Activated CD4-positive, alpha-beta T cell treated with anti-CD3 and anti-CD28 coated beads for 24 hours (primary cell): ENCODE measurements around the gene RARB.

ENCODE experiments used
- DNase-seq, 2 donors: peaks; one replicate each; pipeline ENCODE4 v3.0.0-alpha.2; 2020; ENCODE audit warnings: low read depth in 2 of 2

RARB gene

DNA sequence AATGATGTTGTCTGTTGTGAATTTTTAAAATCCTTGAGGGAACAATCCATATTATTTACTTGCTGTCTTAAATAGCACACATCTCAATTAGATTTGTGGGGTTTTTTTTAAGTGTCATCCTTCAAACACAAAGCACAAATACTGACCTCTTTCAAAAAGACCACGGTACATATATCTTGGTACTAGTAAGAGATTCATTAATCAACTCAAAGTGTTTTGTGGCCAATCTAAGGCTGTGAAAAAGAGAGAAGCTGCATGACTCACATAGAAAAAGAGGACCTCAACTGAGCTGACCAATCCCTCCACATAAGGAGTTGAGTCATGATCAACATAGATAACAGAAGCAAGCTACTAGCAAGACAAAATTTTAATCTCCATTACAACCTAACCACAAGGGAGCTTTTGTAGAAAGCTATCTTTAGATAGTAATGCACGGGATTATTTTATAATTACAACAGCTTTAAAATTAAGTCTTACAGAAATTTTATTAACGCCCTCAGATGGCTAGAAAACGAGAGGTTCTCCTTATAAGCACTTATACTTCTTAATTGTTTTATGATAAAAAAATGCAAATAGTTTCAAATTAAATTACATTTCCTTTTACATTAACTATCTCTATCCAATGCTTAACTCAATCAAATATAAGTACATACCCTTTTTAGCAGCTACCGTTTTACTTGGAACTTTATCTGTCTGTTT is 176.2 kb downstream of the RARB start:
- DNase-seq, result no peak

DNA sequence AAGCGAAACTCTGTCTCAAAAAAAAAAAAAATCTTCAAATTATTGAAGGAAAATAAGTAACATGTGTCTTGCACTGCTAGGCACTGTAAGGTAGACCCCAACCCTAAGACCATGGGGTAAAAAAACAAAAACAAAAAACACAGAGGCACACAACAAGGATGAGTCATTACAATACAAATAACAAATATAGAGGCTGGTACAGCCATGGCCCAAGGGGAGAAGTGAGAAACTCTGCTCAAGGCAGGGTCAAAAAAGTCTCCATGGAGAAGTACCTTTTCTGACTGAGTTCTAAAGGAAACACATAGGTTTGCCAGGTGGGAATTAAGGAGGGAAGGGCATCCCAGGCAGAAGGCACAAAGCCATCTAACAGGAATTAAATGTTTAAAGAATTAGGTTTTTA is 182.1 kb downstream of the RARB start:
- DNase-seq, result no peak

DNA sequence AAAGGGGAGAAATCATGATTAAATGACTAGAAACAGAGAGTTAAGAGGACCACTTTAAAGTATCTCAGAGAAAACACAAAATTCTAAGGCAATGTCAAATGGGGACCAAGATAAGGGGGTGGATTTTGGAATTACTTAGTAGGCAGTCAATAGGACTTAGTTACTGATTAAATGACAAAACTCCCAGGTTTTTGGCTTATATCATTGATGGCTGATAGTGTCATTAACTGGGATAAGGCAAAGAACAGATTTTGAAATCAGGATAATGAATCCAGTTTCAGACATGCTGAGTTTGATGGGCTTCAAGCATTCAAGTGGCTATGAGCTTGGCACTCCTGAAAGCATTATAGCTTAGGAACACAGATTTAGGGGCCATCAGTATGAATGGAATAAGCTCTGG is 182.7 kb downstream of the RARB start:
- DNase-seq, result no peak

GRCh38 chr3:25611193-25611592 is 183.1 kb downstream of the RARB start:
- DNase-seq, result no peak

GRCh38 chr3:25618028-25618427 is 190.0 kb downstream of the RARB start:
- no peak for DNase-seq

GRCh38 chr3:25619382-25619781 is 191.3 kb downstream of the RARB start:
- no peak for DNase-seq

DNA sequence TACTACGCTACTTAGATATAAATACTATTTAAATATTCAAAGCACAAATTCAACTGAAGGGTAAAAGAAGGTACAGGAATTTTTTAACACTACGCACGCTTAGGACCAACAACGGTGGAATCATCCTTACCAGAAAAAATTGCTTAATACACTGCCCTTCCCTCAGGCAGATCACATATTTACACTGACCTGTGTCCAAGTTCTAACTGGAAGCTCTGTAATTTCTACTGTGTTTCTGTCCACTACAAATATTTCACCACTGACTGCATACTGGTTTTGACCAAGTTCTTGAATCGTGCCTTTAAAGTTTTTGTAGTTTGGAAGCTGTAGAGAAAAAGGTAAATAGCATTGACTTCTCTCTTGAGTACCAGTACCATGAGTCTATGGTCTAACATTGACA is 192.4 kb downstream of the RARB start:
- DNase-seq, result no peak

DNA sequence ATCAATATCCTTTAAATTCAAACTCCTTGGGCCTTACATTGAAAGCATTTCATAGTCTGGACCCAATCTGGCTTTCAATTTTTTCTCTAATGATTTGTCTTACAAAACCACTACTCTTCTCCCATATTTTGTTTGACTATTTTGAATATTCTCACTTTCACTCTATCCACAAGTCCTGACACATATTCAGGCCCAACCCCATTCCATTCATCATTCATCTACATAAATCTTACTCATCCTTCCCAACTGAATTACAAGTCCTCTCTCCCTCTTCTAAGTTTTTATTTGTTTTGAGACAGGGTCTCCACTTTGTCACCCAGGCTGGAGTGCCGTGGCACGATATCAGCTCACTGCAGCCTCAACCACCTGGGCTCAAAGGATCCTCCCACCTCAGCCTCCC is 193.0 kb downstream of the RARB start:
- DNase-seq, result no peak

DNA sequence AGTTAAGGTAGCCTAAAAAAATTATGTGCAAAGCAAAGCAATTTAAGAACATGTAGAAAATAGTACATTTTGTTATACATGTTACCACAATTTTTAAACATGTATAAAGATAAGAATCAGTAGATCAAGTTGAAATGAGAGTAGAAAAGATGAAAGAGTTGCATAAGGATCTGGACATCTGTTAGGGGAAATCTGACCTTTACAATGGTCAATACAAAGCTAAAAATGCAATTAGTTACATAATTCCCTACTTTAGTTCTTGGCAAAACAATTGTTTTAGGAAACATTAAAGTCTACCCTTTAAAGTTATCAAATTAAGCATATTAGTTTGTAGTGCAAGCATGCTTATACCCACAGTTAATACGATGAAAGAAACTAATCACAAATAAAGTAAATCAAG is 203.9 kb downstream of the RARB start:
- DNase-seq, result no peak

GRCh38 chr3:25633919-25634318 is 205.9 kb downstream of the RARB start:
- DNase-seq, result no peak

- no peak for DNase-seq
Observed at GRCh38 chr3:25635038-25635437, 207.0 kb downstream of the RARB start.
